Muscle of leg (tissue), 16 donors: Measurements from ENCODE around the gene EEF2KMT. TPM values are rescaled to one million over a fixed set of nuclear protein-coding genes. Genes with fewer than 3 reads are reported as not detected.
"Not testable (repeated sequence)": the region's sequence is repeated elsewhere in the genome, so short reads cannot be mapped to it uniquely, and the experiment has no call there.

ENCODE experiments used
- DNase-seq: peaks from one replicate; pipeline ENCODE4 v3.0.0; 2013
- H3K27ac ChIP-seq: one replicate; pipeline ENCODE4 v1.5.1; 2013; ENCODE audit warnings: mild to moderate bottlenecking, low read length, control low read depth
- H3K27me3 ChIP-seq: one replicate; pipeline ENCODE4 v1.6.1; 2013; ENCODE audit warnings: low read length; ENCODE audit not compliant: control insufficient read depth, insufficient read depth
- H3K36me3 ChIP-seq: one replicate; pipeline ENCODE4 v1.6.1; 2013; ENCODE audit warnings: low read length; ENCODE audit not compliant: control insufficient read depth, insufficient read depth
- H3K4me1 ChIP-seq: one replicate; pipeline ENCODE4 v1.6.1; 2013; ENCODE audit warnings: low read length; ENCODE audit not compliant: control insufficient read depth, insufficient read depth
- H3K4me3 ChIP-seq: one replicate; pipeline ENCODE4 v1.5.1; 2013; ENCODE audit warnings: low read length, control low read depth
- H3K9me3 ChIP-seq: replicated peaks from 2 replicates; pipeline ENCODE4 v1.6.1; 2013; ENCODE audit warnings: low read depth, low read length; ENCODE audit not compliant: control insufficient read depth
- whole genome bisulfite sequencing: methylation state at CpG from one replicate; pipeline ENCODE4 v1.1.5; 2013; ENCODE audit warnings: missing lambda C conversion rate; ENCODE audit not compliant: insufficient coverage; 5-methylcytosine and 5-hydroxymethylcytosine counted together
- long read RNA-seq, 11 donors: transcript quantifications; one replicate each; lab custom pipeline, GENCODE V29; 2026
- polyA plus RNA-seq, 8 donors: library from polyadenylated mRNA; unstranded; fragments of 120-200 nt; gene quantifications; one replicate each; pipeline versions ENCODE4 v1.2.1 to v1.2.3, GENCODE V29; 2013; ENCODE audit warnings: inconsistent platforms in 1 of 8, low replicate concordance in 1 of 8; ENCODE audit not compliant: insufficient read length in 8 of 8, insufficient read depth in 1 of 8
- total RNA-seq: library from RNA; stranded (reverse); fragments of 120-200 nt; gene quantifications from one replicate; pipeline ENCODE4 v1.2.4, GENCODE V29; 2013

EEF2KMT gene
- 7.0 TPM for total RNA-seq
- 10 to 100 TPM in 7 of 8 donors, 1 to 10 TPM in 1; 9.5 to 13.0 (median 11.1) TPM for polyA plus RNA-seq
- long read RNA-seq, donor 1, partial matches to known transcripts: 0 of 1 reads
- long read RNA-seq, donor 1, other reads (novel, unspliced or antisense): 0 of 1 reads
- long read RNA-seq, donor 2: 0 reads
- long read RNA-seq, donor 3, partial matches to known transcripts: 0 of 4 reads
- long read RNA-seq, donor 3, other reads (novel, unspliced or antisense): 0 of 4 reads
- long read RNA-seq, donor 4, partial matches to known transcripts: 0 of 2 reads
- long read RNA-seq, donor 4, other reads (novel, unspliced or antisense): 0 of 2 reads
- long read RNA-seq, donor 5, transcript EEF2KMT-201 (8 exons, 2,390 nt): major isoform, 8 of 12 reads
- long read RNA-seq, donor 5, partial matches to known transcripts: 0 of 12 reads
- long read RNA-seq, donor 5, other reads (novel, unspliced or antisense): 0 of 12 reads
- long read RNA-seq, donor 6, transcript EEF2KMT-201 (8 exons, 2,390 nt): major isoform, 6 of 15 reads
- long read RNA-seq, donor 6, partial matches to known transcripts: 0 of 15 reads
- long read RNA-seq, donor 6, other reads (novel, unspliced or antisense): 5 of 15 reads
- long read RNA-seq, donor 7, partial matches to known transcripts: 0 of 1 reads
- long read RNA-seq, donor 7, other reads (novel, unspliced or antisense): 0 of 1 reads
- long read RNA-seq, donor 8, partial matches to known transcripts: 0 of 1 reads
- long read RNA-seq, donor 8, other reads (novel, unspliced or antisense): 0 of 1 reads
- long read RNA-seq, donor 9, partial matches to known transcripts: 0 of 7 reads
- long read RNA-seq, donor 9, other reads (novel, unspliced or antisense): 0 of 7 reads
- long read RNA-seq, donor 10, transcript EEF2KMT-201 (8 exons, 2,390 nt): major isoform, 7 of 8 reads
- long read RNA-seq, donor 10, partial matches to known transcripts: 0 of 8 reads
- long read RNA-seq, donor 10, other reads (novel, unspliced or antisense): 0 of 8 reads
- long read RNA-seq, donor 11, partial matches to known transcripts: 0 of 1 reads
- long read RNA-seq, donor 11, other reads (novel, unspliced or antisense): 0 of 1 reads

DNA sequence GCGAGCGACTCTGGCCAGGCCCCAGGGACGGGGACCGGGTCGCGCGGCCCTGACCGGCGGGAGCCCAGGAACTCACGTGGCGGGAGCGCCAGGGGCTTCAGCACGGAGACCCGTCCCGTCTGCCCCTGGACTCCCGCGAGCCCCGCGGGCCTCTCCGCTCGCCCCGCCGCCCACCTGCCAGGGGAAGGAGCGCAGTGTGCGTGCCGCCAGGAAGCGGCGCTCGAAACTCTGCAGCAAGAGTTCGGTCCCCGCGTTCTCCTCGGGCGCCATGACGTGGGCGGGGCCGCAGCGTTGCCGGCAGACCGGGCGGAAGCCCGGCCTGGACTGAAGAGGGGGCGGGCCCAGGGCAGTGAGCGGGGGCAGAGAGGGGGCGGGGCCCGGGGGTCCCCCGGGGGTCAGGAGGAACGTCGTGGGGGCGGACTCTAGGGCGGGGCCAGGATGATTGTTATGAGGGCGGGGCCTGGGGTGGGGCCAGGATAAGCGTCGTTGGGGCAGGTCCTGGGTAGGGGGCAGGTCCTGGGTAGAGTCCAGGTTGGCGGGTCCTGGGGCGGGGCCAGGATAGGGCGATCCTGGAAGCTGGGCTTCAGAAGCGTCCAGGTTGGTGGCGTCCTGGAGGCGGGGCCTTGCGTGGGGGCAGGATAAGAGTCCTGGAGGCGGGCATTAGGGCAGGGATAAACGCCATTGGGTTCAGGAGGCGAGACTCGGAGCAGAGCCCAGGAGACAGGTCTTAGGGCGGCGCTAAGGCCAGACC, at the start of gene EEF2KMT:
TSS of gene EEF2KMT (minus strand) at position 326 of the 751 bp plus-strand sequence. CDS start at position 270, 56 bp downstream.
- under 1% methylated on average over 64 of the region's 67 CpGs for WGBS

DNA sequence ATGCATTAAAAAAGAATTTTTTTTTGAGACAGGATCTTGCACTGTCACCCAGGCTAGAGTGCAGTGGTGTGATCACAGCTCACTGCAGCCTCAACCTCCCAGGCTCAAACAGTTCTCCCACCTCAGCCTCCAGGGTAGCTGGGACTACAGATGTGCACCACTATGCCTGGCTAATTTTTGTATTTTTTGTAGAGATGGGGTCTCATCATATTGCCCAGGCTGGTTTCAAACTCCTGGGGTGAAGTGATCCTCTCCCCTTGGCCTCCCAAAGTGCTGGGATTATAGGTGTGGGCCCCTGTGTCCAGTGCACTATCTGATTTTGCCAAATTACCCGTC, 47.0 kb upstream of the EEF2KMT start:
- H3K9me3 ChIP-seq, H3K27me3 ChIP-seq, H3K4me3 ChIP-seq, H3K36me3 ChIP-seq, H3K4me1 ChIP-seq, DNase-seq, H3K27ac ChIP-seq: not testable (repeated sequence)
- WGBS: 71% methylated on average over 1 of the region's 1 CpG

More for the DNA sequence above, at the start of gene EEF2KMT:
- not testable (repeated sequence) for H3K36me3 ChIP-seq, H3K4me1 ChIP-seq, H3K27me3 ChIP-seq, H3K9me3 ChIP-seq
- H3K4me3 ChIP-seq: peak within 1 kb of the TSS; percentile 50
- peak within 1 kb of the TSS; percentile 82 for H3K27ac ChIP-seq
- peak; percentile 100 for DNase-seq

- no peak for DNase-seq
- H3K4me3 ChIP-seq: no peak overlapping the region
- H3K27ac ChIP-seq: no peak overlapping the region
- no peaks in the 10 kb centered on the region for H3K27me3 ChIP-seq
- H3K4me1 ChIP-seq: no peaks in the 10 kb centered on the region
- H3K36me3 ChIP-seq: no peaks in the 10 kb centered on the region
- WGBS: 79% methylated on average over 4 of the region's 7 CpGs
- H3K9me3 ChIP-seq: no peaks in the 10 kb centered on the region
Observed at GRCh38 chr16:5143761-5144620, 46.4 kb upstream of the EEF2KMT start.

- H3K27ac ChIP-seq, DNase-seq, H3K4me3 ChIP-seq, H3K9me3 ChIP-seq, H3K27me3 ChIP-seq, H3K4me1 ChIP-seq, H3K36me3 ChIP-seq: not testable (repeated sequence)
- 60% methylated on average over 1 of the region's 7 CpGs for WGBS
Observed at GRCh38 chr16:5140151-5140550, 42.6 kb upstream of the EEF2KMT start.

- not testable (repeated sequence) for H3K9me3 ChIP-seq, H3K27me3 ChIP-seq, H3K4me3 ChIP-seq, DNase-seq, H3K36me3 ChIP-seq, H3K27ac ChIP-seq, H3K4me1 ChIP-seq
- WGBS: 38% methylated on average over 7 of the region's 13 CpGs
Observed at GRCh38 chr16:5134739-5135452, 37.3 kb upstream of the EEF2KMT start.

- not testable (repeated sequence) for H3K4me1 ChIP-seq, H3K36me3 ChIP-seq, H3K4me3 ChIP-seq, H3K9me3 ChIP-seq, H3K27me3 ChIP-seq, DNase-seq, H3K27ac ChIP-seq
- WGBS: 60% methylated on average over 3 of the region's 13 CpGs
Observed at GRCh38 chr16:5132915-5133600, 35.5 kb upstream of the EEF2KMT start.

DNA sequence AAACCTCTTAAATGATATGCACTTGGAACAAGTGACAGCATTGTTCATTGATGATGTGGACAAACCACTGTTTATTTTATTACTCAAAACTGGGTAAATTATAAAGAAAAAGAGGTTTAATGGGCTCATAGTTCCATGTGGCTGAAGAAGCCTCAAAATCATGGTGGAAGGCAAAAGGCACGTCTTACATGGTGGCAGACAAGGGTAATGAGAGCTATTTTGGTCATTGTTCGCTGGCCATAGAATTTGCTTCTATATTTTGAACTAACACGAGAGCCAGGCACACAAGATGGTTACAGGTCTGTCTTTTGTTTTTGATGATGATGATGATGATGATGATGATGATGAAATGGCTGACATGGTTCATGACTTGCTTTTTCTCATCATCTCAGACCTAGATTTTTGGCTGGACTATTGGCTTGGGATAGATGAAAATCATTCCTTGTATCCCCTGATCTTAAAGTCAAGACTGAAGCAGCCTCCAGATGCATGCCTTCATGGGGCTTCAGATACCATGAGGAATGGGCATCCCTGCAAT, 33.9 kb upstream of the EEF2KMT start:
- H3K4me3 ChIP-seq, H3K27me3 ChIP-seq, H3K27ac ChIP-seq, DNase-seq, H3K4me1 ChIP-seq, H3K9me3 ChIP-seq, H3K36me3 ChIP-seq: not testable (repeated sequence)
- WGBS: 70% methylated on average over 3 of the region's 3 CpGs

DNA sequence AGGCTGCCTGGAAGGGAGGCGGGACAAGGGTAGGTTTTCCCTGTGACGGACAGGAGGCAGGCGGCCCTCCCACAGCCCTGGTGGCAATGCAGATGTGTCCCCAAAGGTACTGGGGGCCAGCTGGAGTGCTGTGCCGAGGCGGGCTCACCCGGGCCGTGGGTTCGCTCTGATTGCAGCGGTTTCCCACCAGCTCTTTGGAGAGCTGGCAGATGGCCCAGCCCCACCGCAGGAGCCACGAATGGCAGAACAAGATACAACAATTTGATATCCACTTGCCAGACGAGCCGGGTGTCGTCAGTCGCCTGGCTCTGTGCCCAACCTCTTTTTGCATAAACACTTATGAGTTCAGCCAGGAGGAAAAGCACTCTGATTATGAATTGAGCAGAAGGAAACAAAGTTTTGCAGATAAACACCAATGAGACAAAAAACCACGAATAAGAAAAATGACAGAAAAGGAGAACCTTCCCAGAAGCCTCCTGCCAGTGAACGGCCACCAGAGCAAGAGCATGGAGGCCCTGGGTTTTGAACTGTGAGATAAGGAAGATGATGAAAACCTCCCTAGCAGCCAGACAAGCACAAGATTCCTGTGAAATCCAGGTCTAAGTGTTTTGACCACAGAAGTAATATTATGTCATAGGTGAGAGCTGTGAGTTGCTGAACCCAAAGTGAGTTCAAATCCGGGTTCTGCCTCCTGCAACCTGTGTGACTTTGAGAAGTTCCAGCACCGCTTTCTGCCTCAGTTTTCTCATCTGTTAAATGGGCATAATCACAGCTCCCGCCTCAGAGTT, 19.9 kb upstream of the EEF2KMT start:
- not testable (repeated sequence) for H3K4me3 ChIP-seq, H3K27me3 ChIP-seq, H3K4me1 ChIP-seq, H3K27ac ChIP-seq, H3K9me3 ChIP-seq, H3K36me3 ChIP-seq
- peak; percentile 38 for DNase-seq
- WGBS: 29% methylated on average over 2 of the region's 20 CpGs
